Body of pancreas (tissue), 4 donors: ENCODE results near the gene GBGT1.

Source experiments
- CTCF ChIP-seq, 7 experiments: fragments of 450-650 bp in 4 of 7; fragments of 200-600 bp in 3 of 7; sonication (generic) in 3 of 7; IDR thresholded peaks; one replicate each; pipeline ENCODE4 v1.5.1; 2016 to 2019; ENCODE audit warnings: antibody characterized with exemption in 7 of 7
- POLR2A ChIP-seq, 3 donors: fragments of 450-650 bp; IDR thresholded peaks; one replicate each; pipeline ENCODE4 v1.6.1; 2016; ENCODE audit warnings: antibody characterized with exemption in 3 of 3, mild to moderate bottlenecking in 2 of 3

GRCh38 chr9:133112663-133113026 lies 51.1 kb downstream of the GBGT1 start:
- TF ChIP-seq CTCF (IDR thresholded peaks at IDR 0.05) (no peak), POLR2A (IDR thresholded peaks at IDR 0.05) (peak in 1 of 3 donors; percentile 7)
